HG03196 (cell line): ENCODE measurements around the gene ATXN1.
"Not testable (repeated sequence)": the region's sequence is repeated elsewhere in the genome, so short reads cannot be mapped to it uniquely, and the experiment has no call there.

Experiments
- ATAC-seq: cut with Tn5 transposase; IDR thresholded peaks from one replicate; pipeline ENCODE4 v1.9.1; 2021; ENCODE audit not compliant: unreplicated experiment

ATXN1 gene

DNA sequence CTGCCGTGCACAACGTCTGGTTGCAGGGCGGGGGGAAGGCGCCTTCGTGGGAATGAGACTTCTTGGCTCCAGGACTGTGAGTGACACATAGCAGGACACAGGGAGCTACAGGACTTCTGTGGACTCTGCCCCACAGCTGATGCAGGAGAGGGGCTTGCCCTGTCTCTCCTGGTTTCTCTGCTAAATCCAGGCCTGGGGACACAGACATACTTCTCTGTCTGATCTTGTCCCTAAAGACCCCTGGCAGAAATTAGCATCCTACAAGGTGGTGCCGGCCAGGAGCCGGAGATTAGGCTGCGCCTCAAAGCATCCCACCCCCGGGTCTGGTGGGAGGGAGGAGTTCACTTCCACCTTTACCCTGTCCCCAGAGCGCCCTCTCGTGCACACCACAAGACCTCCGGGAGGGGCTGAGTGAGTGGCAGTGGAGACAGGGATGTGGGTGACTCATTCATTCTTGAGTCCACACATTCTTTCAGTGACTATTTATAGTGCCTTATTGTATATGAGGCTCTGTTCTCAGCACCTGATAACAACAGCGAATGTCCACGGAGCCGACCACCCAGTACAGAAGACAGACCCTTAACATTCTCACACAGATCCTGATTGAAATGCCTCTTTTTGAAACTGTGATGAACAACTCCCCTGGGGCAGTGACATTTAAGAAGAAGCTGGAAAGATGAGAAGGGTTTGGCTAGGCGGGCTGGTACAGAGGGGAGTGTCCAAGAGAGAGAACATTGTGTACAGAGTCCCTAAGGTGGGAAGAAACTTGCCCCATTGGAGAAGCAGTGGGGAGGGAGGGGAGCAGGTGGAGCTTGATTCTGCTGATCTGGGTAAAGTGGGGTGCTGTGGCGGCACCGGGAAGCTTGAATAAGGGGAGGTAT, 483.9 kb downstream of the ATXN1 start:
- no peak for ATAC-seq

DNA sequence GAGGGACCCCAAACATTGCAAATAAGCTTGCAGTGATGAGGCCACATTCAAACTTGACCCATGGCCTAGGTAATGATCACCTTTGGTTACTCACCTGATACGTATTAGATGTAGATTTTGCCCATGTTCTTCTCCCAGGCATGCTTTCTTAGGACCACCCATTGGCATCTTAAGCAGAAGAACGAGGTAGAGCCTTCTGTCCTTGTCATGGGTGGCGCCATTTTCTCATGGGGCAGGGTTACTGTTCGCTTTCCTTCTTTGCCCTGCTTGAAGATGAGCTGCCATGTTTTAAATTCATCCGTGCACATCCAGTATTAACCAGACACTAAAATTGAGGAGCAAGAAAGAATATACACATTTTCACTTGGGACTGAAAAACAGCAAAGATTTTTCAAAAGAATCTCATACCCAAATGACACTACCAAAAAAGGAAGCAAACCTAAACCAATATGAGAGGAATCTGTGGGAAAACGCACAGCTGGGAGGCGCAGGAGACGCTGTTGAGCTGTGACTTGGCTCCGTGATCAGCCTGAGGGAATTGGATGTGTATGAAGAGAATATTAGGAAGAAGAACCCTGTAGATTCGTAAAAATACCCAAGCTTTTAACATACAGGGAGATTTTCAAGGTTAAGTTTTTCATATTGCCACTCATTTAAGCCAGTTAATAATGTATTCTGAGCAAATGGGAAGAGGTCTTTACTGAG, 486.2 kb downstream of the ATXN1 start:
- ATAC-seq = no peak

DNA sequence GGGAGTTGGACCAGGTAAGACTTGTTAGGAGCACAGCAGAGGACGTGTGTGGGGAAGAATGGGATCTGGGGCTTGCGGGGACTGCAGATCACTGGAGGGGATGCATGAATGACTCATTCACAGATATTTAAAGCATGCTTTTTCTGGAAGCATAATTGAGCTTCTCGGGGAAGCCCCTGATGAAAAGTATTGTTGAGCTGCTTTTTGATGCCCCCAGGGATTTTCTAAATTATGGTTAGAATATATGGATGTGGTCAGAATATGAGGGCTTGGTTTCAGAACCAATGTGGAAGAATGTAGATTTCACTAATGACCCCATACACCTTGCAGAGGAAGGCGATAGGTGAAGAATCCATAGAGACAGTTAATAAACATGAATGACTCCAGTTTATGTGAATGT, 486.8 kb downstream of the ATXN1 start:
- ATAC-seq = no peak

DNA sequence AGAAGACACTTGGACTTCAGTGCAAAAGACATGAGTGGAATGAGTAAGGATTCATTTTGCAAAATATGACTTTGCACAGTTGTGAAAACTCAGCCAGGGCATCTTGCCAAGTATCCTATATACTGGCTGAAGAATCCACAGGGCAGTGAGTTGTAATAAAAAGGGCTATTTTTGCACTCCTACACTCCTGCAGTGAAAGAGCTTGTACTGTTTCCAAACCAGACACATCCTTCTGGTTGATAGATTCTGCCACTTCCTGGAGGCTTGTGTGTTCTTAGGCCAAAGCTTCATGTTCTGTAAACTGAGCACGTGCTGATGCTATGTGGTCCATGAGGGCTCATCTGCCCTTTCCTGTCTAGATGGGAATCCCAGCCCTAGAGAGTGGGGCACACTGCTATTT, 488.0 kb downstream of the ATXN1 start:
- ATAC-seq = no peak

DNA sequence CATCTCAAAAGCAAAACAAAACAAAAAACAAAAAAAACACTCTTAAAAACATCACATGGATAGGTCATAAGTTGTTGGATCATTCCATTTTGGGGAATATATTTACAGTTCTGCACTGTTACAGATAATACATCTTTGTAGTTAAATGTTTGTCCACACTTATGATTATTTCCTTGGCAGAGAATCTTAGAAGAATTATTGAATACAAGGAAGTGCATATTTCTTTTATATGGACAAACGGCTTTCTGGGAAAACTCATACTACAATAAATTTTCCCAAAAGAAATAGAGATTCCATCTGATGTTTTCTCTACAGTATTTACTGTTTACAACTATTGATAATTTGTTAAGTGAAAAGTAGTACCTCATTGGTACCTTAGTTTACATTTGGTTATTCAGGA, 489.1 kb downstream of the ATXN1 start:
- no peak for ATAC-seq

DNA sequence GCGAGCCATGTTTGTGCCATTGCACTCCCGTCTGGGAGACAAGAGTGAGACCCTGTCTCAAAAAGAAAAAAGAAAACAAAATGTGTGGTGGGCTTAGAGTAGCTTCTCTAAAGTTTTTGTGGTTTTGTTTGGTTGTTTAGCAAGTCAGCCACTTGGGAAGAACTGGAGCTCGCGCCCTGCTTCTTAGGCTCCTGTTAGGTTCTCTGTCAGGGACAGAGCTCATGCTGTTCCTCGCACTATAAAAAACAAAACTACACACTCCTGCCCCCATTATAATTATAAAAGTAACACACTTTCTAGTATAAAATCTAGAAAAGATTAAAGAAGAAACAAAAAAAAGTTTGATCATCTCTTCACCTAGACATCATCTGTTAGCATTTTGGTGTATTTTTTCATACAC, 489.8 kb downstream of the ATXN1 start:
- ATAC-seq = no peak

DNA sequence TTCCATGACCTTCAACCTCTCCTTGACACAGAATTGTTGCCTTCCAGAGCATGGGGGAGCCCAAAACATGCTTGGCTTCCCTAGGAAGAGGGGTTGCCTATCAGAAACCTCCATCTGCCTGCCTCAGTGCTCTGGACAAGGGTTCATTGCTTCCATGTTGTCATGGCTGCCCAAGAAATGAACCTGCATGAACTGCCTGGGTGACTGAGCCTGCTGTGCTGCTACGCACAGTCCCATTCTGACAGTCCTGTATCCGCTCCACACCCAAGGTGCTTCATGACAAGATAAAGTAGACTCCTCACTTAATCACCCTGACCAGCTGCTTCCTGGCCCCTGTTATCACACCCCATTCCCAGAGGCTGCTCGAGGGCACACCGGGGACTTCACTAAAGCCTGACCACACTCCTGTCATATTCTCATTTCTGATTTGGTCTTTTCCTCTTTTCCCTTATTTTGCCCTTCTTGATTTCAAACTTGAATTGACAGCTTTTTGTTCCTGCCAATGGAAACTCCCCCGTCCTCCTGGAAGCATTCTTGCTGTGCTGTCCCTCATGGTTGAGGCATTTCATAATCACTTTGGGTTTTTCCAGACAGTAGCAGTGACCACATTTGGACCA, 491.0 kb downstream of the ATXN1 start:
- no peak for ATAC-seq

DNA sequence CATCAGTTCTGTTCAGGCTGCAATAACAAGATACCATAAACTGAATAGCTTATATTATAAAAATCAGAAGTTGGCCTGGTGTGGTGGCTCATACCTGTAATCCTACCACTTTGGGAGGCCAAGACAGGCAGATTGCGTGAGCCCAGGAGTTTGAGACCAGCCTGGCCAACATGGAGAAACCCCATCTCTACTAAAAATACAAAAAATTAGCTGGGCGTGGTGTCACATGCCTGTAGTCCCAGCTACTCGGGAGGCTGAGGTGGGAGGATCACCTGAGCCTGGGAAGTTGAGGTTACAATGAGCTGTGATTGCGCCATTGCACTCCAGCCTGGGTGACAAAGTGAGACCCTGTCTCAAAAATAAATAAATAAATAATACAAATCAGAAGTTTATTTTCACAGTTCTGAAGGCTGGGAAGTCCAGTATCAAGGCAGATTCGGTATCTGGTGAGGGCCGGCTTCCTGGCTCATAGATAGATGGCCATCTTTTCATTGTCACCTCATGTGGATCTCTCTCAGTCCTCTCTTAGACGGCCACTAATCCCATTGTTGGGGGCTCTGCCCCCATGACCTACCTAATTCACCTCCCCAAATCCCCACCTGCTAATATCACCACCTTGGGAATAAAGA, 491.7 kb downstream of the ATXN1 start:
- ATAC-seq = not testable (repeated sequence)

DNA sequence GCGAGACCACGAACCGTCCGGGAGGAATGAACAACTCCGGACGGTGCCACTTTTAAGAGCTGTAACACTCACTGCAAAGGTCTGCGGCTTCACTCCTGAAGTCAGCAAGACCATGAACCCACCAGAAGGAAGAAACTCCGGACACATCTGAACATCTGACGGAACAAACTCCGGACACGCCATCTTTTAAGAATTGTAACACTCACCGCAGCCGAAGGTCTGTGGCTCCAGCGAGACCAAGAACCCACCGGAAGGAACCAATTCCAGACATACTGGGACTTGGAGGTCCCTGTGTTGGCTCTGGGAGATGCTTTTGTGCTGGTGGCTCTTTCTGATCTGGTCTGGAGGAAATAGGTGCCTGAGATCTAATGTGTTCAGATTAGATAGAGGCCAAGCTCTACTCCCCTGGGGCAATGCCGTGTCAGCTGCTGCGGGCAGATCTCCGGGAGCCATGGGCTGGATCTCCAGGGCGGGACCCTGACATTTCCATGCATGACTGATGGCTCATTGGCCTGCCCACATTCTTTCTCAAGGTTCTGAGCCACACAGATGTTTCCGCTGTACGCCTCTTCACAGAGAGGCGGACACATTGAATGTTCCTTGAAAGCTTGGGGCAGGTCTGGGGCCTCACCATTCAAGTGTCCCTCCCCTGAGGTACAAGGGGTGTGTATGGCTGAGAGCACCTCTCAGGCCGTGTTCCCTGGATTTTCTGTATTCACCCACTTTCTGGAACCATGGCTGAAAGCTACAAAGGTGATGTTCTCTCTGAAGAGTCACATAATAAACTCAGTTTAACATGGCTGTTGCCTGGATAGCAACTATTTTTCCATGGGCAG, 493.6 kb downstream of the ATXN1 start:
- ATAC-seq = no peak

DNA sequence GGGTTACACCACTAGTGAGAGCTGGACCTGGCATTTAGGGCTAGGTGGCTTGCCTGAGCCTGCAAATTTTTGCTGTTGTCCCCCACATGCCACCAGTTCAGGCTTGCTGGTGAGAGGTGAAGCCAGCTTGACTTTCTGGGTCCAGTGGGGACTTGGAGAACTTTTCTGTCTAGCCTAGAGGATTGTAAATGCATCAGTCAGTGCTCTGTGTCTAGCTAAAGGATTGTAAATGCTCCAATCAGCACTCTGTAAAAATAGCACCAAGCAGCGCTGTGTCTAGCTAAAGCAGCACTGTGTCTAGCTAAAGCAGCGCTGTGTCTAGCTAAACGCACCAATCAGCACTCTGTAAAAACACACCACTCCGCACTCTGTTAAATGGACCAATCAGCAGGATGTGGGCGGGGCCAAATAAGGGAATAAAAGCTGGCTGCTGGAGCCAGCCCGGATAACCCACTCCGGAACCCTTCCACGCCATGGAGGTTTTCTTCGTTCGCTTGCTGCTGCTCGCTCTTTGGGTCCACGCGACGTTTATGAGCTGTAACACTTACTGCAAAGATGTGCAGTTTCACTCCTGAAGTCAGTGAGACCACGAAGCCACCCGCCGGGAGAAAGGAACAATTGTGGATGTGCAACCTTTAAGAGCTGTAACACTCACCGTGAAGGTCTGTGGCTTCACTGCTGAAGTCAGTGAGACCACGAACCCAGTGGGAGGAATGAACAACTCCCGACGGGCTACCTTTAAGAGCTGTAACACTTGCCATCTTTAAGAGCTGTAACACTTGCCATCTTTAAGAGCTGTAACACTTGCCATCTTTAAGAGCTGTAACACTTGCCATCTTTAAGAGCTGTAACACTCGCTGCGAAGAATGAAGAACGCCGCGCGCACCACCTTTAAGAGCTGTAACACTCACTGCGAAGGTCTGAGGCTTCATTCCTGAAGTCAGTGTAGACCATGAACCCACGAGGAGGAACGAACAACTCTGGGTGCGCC, 495.6 kb downstream of the ATXN1 start:
- ATAC-seq = no peak

DNA sequence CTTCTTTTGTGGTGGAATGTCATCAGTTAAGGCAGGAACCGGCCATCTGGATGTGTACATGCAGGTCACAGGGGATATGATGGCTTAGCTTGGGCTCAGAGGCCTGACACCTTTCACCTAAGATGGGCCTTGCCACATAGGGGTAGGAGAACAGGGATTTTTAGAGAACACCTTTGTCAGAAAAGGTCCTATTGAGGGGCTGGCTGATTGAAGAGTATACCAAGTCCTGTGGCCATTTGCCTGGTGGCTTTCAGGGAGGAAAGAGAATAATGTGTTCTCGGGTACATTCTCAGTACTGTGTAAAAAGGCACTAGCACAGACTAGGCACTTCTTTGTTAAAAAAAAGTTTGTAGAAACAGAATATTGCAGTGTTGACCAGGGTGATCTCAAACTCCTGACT, 496.5 kb downstream of the ATXN1 start:
- no peak for ATAC-seq

DNA sequence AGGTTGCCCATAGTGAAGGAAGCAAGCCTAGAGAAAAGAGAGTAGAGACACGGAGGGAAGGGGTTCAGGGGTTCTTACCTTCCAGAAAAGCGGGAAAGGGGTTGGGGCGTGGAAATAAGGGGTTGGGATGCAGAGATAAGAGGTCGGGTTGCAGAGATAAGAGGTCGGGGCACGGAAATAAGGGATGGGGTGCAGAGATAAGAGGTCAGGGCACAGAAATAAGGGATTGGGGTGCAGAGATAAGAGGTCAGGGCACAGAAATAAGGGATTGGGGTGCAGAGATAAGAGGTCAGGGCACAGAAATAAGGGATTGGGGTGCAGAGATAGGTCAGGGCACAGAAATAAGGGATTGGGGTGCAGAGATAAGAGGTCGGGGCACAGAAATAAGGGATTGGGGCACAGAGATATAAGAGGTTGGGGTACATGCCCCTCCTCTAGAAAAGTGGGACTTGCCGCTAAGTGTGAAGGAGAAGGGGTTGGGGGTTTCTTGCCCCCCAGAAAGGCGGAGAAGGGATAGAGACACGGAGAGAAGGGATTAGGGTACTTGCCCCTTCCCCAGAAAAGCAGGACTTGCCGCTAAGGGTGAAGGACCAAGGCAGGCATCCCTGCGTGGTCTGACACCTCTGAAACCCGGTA, 497.7 kb downstream of the ATXN1 start:
- ATAC-seq = not testable (repeated sequence)

DNA sequence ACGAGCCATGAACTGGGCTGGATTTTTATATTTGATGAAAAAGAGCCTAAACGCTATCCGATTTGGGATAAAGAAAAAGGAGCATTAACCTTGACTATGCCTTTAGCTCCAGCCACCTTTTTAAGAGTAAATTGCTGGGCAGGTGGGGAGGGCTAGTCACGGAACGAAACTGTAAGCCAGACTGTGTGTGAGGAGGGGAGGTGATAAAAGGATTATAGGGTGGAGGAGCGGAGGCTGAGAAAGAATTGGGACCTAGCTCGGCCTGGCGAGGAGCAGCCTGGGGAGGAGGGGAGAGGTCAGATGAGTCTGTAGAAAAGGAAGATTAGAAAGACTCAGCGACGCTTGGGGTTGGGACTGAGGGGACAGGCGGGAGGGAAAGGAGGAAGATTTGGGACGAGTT, 498.5 kb downstream of the ATXN1 start:
- ATAC-seq = not testable (repeated sequence)

DNA sequence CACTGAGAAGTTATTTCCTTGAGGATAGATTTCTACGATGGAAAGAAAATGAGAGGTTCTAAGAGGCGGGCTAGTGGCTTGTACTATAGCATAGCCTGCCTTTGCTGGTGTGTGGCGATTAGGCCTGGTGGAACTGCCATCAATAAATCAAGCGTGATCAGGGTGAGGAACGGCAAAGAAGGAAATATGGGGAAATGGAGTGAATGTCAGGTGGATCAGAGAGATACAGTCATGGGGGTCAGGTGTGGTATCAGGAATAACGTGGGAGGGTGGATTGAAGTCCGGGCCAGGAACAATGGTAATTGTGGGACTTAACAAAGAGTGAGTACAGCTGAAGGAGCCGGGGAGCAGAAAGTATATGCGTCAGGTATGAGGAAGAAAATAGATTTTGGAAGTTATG, 500.7 kb downstream of the ATXN1 start:
- ATAC-seq = not testable (repeated sequence)

DNA sequence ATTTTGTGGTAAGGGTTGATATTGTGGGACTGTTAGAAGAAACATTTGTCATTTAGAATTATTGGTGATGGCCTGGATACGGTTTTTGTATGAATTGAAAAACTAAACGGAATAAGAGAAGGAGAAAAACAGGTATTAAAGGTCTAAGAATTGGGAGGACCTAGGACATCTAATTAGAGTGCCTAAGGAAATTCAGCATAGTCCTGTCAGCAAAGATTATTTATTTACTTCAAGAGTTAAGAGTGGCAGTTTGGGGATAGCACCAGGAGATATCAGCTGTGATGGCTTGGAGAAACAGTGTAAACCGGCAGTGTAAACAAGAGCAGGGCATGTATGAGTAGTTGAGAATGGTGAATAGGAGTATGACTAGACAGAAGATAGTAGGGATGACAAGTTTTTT, 501.7 kb downstream of the ATXN1 start:
- ATAC-seq = not testable (repeated sequence)

DNA sequence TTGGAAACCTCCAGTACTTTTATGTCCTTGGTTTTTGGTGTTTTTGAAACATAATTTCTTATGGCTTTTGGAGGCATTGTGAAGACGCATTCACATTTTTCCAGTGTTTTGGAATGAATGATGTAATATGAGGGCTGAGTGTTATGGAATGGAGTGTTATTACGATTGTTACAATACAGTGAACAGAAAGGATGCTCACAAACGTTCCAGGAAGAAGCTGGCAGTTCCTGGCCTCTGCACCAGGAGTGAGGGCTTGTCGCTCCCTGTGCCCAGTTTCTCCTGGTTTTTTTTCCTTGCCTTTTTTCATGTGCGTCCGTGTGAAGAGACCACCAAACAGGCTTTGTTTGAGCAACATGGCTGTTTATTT, 502.6 kb downstream of the ATXN1 start:
- ATAC-seq = no peak

DNA sequence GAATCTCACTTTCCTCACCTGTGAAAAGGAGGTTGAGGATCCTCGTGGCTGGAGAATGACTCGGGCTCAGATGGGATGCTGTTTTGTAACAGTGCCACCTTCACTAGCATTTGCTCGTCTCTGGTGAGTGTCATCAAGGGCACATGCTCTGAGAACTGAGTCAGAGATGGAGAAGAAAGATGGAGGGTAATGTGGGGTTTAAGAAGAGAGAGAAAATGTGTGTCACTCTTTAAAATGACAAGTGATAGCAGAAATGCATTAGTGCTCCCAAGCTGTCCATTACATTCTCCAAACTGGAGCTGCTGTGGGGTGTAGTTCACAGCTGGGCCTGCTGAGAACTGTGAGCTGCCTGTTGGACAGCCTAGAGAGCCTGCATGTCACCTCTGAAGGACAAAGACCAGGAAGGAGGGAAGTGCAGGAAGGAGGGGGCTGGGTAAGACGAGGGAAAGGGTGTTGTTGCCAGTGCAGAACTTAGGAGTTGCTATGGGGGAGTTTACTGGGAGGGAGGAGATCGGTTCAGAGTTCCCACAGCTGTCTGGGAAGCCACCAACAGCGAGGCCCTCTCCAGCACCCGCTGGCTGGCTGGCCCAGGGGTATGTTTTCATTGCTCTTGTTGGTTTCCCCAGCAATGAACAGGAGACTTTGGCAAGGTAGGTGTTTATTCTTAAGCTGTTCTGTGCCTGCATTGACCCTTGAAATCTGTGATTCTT, 503.1 kb downstream of the ATXN1 start:
- no peak for ATAC-seq

DNA sequence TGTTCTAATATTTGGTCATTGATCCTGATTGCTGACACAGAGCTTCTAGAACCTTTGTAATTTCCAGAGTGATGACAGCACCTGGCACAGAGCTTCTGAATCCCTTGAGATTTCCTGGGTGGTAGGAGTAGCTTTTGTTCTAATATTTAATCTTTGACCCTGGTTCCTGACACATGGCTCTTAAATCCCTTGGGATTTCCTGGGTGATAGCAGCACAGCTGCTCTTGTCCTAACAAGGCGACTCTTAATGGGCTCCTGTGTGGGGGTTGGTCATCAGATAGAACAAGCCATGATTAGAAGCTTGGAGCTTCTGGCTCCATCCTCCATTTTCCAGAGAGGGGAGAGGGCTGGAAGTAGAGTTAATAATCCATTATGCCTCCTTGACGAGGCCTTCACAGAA, 504.5 kb downstream of the ATXN1 start:
- no peak for ATAC-seq
